Measurements from ENCODE around the gene ABLIM1.

ABLIM1 gene

DNA sequence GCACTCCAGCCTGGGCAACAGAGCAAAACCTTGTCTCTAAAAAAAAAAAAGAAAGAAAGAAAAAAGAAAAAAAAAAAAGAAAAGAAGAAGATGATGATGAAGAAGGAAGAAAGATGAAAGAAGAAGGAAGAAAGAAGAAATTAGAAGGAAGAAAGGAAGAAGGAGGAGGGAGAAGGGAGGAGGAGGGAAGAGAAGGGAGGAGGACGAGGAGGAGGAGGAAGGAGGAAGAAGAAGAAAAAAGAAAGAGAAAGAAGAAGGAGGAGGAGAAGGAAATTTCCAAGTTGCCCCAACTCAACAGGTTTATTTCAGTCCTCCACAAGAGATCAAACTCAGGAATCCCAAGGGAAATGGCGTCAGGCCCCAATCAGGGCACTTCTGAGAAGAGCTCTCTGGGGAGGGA lies 115.7 kb downstream of the ABLIM1 start:
- no peak for FAIRE-seq

GRCh38 chr10:114541797-114542160 lies 116.3 kb downstream of the ABLIM1 start:
- FAIRE-seq: no peak

- FAIRE-seq: no peak
Measured at GRCh38 chr10:114541081-114541796, 116.8 kb downstream of the ABLIM1 start.

DNA sequence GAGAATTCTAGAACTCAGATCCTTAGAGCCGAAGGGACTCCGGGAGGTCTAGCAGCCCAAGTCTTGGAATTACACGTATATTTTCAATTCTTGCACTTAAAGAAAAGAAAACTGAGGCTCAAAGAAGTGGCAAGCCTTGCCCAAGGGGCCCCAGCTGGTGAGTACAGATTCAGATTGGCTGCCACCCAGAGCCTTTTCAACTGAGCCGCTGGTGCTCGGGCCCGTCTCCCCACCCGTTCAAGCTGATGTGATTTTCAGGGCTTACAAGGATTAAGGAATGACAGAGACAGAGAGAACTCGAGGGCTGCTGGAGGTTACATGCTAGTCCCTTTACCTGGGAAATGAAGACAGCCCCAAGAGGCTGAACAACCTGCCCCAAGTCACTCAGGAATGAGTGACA lies 117.8 kb downstream of the ABLIM1 start:
- FAIRE-seq: no peak

DNA sequence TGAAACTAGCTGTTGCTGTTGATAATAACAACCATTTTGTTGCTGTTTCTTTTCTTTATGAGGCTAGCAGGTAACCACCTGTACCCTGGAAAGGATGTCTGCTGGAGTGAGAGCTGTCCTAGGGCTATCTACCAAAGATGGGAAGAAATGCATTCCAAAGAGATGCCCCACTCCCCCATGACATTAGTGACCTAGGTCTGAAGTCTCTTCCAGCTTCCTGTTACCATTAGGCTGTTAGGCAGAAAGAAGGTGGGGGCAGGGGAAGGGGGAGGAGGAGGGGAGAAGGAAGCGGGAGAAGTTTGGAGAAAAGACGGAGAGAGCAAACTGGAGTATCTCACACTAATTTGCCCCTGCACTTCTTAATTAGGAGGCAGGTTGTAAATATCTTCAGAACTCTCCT lies 118.5 kb downstream of the ABLIM1 start:
- FAIRE-seq: no peak

- FAIRE-seq: no peak
Measured at GRCh38 chr10:114538181-114538906, 119.7 kb downstream of the ABLIM1 start.

DNA sequence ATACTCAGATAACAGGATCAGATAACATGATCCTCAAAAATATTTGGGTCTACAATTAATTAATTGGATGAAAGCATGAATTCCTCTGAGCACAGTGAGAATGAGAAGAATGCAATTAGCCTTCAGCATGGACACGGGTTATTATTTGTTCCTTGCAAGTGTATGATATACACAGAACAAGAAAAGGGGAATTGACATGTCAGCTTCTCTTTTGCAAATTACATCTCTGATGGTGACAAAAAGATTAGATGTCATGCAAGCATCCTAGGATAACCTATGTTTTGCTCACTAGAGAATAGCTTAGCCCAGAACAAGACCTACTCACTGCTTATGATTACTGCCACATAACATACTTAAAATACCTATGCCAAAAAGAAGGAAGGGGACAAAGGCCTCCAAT lies 120.3 kb downstream of the ABLIM1 start:
- no peak for FAIRE-seq

DNA sequence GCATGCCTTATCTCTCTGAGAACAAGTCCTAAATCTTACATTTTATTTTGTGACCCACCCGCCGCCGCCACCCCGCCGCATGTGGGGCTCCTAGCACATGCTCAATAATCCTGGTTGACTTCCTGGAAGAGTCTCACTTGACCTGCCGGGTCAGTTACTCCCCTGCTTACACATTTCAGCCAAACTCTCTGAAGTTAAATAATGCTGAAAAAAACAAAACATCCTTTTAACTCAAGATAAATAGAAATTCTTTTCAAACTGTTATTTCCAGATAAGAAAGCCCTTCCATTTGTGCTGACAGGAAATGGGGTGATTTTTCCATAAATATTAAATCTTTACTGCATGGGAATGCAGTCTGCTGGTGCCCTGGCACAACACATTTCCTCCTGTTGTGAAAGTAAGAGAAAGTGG lies 123.5 kb downstream of the ABLIM1 start:
- FAIRE-seq: no peak

GRCh38 chr10:114532226-114532625 lies 125.8 kb downstream of the ABLIM1 start:
- no peak for FAIRE-seq

DNA sequence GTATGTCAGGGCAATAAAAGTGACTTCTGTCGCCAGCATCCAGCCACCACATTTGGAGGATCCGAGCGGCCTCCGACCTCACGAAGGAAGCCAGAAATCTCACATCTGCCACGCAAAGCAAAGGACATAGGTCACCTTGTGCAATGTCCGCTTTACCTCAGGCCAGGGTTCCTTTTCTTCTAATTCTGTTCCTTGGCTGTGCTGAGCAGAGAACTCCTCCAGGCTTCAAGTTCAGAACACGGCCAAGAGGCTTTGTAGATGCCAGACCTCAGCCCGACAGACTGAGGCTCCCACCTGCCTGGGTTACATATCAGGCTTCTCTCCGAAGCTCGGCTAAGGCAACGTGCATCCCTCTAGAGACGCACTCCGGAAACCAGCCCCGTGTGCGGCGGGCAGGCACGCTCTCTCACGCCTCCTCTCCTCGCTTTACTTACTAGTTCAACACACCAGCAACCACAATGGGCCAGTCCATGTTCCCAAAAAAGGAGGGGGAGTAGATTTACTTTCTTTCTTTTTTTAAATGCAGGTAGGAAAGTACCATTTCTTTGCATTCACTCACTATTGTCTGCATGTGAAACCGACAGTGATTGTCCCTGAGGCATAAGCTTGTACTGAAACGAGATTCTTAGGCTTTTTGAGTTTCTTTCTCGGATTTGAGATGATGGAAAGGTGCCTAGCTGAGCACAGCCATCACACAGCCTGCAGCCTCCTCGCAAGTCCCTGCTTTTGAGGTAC lies 131.4 kb downstream of the ABLIM1 start:
- FAIRE-seq: no peak

DNA sequence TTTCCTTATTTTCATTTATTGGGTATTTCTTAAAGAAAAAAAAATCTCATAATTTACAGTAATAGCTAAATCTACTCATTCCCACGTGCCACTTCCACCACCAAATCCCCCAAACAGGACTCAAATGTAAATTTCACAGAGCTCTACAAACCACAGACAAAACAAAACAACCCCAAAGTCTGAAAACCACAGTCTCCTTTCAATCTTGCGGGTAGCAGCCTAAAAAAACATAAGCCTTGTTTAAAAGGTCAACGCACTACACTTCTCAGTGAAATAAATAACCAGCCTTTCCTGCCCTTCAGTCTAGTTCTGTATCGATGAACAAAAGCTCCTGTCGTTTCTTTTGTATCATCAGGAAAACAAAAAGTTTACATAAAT lies 132.0 kb downstream of the ABLIM1 start:
- no peak for FAIRE-seq

GRCh38 chr10:114525368-114525949 lies 132.6 kb downstream of the ABLIM1 start:
- peak; percentile 73 for FAIRE-seq

DNA sequence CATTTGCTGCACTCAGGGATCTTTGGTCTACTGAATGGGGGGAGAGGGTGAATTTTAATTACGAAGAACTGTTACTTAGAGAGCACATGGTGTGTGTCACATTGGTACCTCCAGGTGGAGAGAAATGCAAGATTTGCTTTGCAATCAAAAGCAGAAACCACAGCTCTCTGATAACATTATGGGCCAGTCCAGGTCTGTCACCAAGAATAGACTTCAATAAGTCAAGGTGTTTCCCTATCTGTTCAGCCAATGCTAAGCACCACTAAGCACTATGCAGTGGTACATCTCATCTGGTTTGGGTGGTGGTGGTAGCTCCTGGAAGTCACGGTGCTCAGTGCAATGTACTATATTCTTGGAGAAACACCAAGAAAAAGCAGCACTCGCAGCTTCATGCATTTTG lies 134.2 kb downstream of the ABLIM1 start:
- FAIRE-seq: no peak

- FAIRE-seq: no peak
Measured at GRCh38 chr10:114521255-114521654, 136.8 kb downstream of the ABLIM1 start.

DNA sequence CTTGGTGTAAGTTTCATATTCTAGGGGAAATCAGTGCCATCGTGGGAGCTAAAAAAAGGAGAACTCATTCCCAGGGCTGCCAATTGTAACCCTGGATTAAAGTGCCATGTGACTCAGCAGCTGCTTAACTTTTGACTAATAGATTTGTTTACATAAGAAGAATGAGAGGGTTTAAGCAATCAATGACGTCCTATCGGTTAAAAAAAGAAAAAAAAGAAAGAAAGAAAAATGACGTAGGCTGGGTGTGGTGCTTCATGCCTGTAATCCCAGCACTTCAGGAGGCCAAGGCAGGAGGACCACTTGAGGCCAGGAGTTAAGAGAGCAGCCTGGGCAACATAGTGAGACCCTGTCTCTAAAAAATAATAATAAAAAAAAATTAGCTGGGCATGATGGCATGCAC lies 137.6 kb downstream of the ABLIM1 start:
- no peak for FAIRE-seq

DNA sequence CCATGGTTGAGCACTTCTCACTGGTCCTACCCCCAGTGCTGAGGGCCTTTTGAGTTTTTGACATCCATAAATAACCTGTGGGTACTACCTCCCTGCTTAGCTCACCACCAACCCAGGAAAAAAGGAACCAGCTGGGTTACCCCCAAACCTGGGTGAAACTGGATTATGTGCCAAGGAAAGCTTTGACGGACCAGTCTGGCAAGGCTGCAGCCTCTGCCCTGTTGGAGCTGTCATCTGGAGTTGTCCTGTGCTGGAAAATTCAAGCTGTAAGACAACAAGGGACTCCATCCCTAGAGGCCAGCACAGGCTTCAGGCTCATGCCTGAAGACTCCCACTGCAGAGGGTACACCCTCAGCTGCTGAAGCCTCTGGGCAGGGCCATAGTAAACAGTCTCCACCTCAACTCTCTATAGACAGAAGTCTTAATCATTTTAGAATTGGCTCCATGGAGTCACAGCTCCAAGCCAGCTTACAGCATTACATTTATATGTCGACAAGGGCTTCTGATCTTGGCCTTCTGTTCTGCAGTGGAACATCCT lies 138.2 kb downstream of the ABLIM1 start:
- no peak for FAIRE-seq

GRCh38 chr10:114519306-114519669 lies 138.8 kb downstream of the ABLIM1 start:
- FAIRE-seq: no peak

DNA sequence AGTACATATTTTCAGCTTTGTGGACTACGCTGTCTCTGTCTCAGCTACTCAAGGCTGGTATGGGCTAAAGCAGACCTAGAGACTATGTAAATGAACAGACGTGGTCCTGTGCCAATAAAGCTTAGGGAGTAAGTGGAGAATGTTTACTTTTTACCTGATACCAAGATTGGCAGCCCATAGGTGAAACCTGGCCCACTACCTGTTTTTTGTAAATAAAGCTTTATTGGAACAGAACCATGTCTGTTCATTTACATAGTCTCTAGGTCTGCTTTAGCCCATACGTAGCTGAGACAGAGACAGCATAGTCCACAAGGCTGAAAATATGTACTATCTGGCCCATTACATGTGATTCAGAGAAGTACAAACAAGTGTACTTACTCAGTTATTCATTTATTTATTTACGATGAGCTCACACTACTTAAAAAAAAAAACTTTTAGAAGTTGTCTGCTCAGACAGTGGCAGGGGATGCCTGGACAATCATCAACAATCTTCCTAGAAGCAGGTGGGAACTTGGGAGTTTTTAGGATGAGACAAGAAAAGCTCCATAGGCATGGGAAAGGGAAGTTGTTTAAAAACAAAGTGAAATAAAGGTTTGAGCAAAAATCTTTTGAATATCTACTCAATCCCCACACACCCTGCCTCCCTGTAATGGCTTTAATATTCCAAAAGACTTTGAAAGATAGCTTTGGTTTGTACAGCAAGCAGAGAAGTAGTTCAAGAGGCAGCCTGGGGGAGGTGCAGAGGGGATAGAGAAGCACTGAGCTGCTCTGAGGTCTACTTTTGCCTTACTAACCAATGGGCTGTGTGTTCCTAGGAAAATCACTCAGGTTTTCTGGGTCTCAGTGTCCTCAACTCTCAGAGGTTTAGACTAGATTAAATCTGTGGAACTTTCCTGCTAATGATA lies 139.4 kb downstream of the ABLIM1 start:
- FAIRE-seq: no peak

GRCh38 chr10:114517368-114518250 lies 140.5 kb downstream of the ABLIM1 start:
- no peak for FAIRE-seq

- FAIRE-seq: no peak
Measured at GRCh38 chr10:114516356-114516755, 141.7 kb downstream of the ABLIM1 start.

DNA sequence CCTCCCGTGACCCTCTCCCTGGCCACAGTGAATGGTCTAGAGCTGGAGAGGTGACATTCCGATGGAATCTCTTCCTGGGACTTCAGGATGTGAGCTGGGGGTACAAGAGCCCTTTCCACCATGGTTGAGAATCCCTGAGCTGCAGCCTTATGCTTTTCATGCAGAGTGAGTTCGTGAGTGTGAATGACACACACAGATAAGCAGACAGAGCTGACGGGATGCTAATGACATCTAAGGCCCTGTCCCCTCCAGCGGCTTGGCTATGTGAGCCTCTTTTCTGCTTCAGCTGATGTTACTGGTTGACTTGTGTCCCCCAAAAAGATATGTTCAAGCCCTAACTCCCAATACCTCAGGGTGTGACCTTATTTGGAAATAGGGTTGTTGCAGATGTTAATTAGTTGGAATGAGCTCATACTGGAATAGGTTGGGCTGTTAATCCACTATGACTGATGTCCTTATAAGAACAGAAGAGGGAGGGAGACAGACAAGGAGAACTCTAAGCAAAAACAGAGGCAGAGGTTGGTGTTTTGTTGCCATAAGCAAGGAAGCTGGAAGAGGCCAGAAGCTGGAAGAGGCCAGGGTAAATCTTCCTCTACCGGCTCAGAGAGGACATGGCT lies 142.7 kb downstream of the ABLIM1 start:
- no peak for FAIRE-seq
